Heart left ventricle (tissue), 16 donors: ENCODE data around the gene FRS2. TPM values are rescaled to one million over a fixed set of nuclear protein-coding genes. Genes with fewer than 3 reads are reported as not detected.
A peak's percentile ranks its signal among the peaks of the same experiment; 100 is the strongest.

Experiments used
- ATAC-seq, 4 donors: fragments of 200-7000 bp; cut with Tn5 transposase; one replicate each; pipeline ENCODE4 v1.9.1; 2020 to 2022; ENCODE audit warnings: moderate library complexity in 4 of 4, mild to moderate bottlenecking in 3 of 4, moderate number of reproducible peaks in 1 of 4
- DNase-seq, 5 donors: peaks; one replicate each; pipeline ENCODE4 v3.0.0-alpha.2; 2020
- H3K27ac ChIP-seq, 12 donors: fragments of 200-600 bp; sonication (generic) in 4 of 12; one replicate each; pipeline versions ENCODE4 v1.5.0 to v1.8.0; 2016 to 2022; ENCODE audit warnings: mild to moderate bottlenecking in 2 of 12
- H3K27me3 ChIP-seq, 9 donors: fragments of 200-600 bp; sonication (generic) in 2 of 9; one replicate each; pipeline versions ENCODE4 v1.5.1 to v1.8.0; 2016 to 2022; ENCODE audit warnings: mild to moderate bottlenecking in 3 of 9
- H3K36me3 ChIP-seq, 9 donors: fragments of 200-600 bp; sonication (generic) in 2 of 9; one replicate each; pipeline versions ENCODE4 v1.5.0 to v1.8.0; 2018 to 2022; ENCODE audit warnings: mild to moderate bottlenecking in 2 of 9
- H3K4me1 ChIP-seq, 12 donors: fragments of 200-600 bp; sonication (generic) in 4 of 12; one replicate each; pipeline versions ENCODE4 v1.5.0 to v1.8.0; 2016 to 2022; ENCODE audit warnings: mild to moderate bottlenecking in 3 of 12
- H3K4me3 ChIP-seq, 12 donors: fragments of 200-600 bp; sonication (generic) in 4 of 12; one replicate each; pipeline versions ENCODE4 v1.5.0 to v1.8.0; 2017 to 2022; ENCODE audit warnings: mild to moderate bottlenecking in 9 of 12, moderate library complexity in 4 of 12
- H3K9me3 ChIP-seq, 12 donors: fragments of 200-600 bp; sonication (generic) in 4 of 12; one replicate each; pipeline versions ENCODE4 v1.5.0 to v1.8.0; 2016 to 2022; ENCODE audit warnings: mild to moderate bottlenecking in 1 of 12
- POLR2A ChIP-seq, 2 donors: fragments of 450-650 bp; IDR thresholded peaks; one replicate each; pipeline ENCODE4 v1.6.1; 2017; ENCODE audit warnings: antibody characterized with exemption in 2 of 2, mild to moderate bottlenecking in 2 of 2, moderate library complexity in 2 of 2
- WGBS, 4 donors: extraction: QIAGEN DNeasy Blood & Tissue Kit in 2 of 4; methylation state at CpG; one replicate each; pipeline versions ENCODE4 v1.1.5 to v1.1.7; 2013 to 2018; 5-methylcytosine and 5-hydroxymethylcytosine counted together
- intact Hi-C, 10 donors: fragments of 100-400 bp; cut with DNase I; formaldehyde crosslinking; loops; one replicate each; pipeline versions ENCODE4 v1.11.1 to v1.14.2; 2022
- polyA plus RNA-seq, 2 donors: library from polyadenylated mRNA; stranded (reverse); fragments of 200-250 nt; gene quantifications; one replicate each; pipeline ENCODE4 v1.2.3, GENCODE V29; 2013
- total RNA-seq, 9 donors: library from RNA; depleted of rRNA in 2 of 9; stranded (reverse); fragments of >200 nt in 2 of 9; fragmentation: NEBNext Ultra II Directional in 3 of 9; extraction: Animal tissue kit (Norgen Biotek cat#: 25700) in 3 of 9; gene quantifications; one replicate each; pipeline versions ENCODE4 v1.1.0 to v1.2.4, GENCODE V29; 2016 to 2023
- TF ChIP-seq, protein P1 (sequence below), 12 donors: fragments of 200-600 bp; sonication (generic) in 4 of 12; IDR thresholded peaks; one replicate each; pipeline versions ENCODE4 v1.5.0 to v1.8.0; 2018 to 2022; ENCODE audit warnings: antibody characterized with exemption in 12 of 12, mild to moderate bottlenecking in 5 of 12
- donor health status: ischemic (EF 13 %, LVEDD 7.1; RV severe dilation, severe dysfunction).
- donor health status: healthy with polysubstance abuse.
- donor health status: DM: no; HTN: yes; CAD: no.
- donor health status: DM: no; HTN: no; CAD: no.
- donor health status: ischemic (EF 25% LVEDD 6.9; RV normal size, moderate dysfunction).
- donor health status: ischemic (EF 25% LVEDD 5.7; RV mildly dilated, moderate dysfunction).
- donor health status: healthy.
- donor health status: DM: yes; HTN: yes; CAD: no.
- donor health status: ischemic (EF 35%, LVEDD 5.7; RV mildly dilated, moderate dysfunction).
- donor health status: nonischemic (EF 11% LVEDD 7.7; RV severe dilation, severe dysfunction).
- donor health status: DM: yes; HTN: yes; CAD: no.
- donor health status: PGD.
- donor health status: ischemic (EF 29% LVEDD 5.4; RV normal size, mild dysfunction).
- donor health status: nonischemic (EF 23%, LVEDD 6.1; RV moderate dilation, normal function).

Gene FRS2
- total and polyA plus RNA-seq, 11 donors = 2.6 to 33.9 (median 20.3) TPM

DNA sequence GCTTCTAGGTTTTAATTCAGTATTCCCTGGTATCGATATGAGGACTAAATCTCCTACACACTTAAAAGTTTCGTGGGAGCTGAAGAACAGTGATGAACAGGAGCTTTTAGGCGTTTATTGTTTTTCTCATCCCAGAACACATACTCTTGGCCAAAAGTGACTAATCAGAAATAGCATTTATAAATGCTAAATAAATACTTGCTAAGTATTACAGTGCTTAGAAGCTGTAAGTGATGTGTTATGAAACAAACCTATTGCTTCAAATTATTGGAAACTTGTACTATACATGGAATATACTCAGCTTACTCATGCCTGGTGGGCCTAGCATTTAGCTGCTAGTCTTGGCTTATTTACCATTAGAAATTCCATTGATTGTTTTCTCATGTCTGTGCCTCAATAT is 24.9 kb downstream of the FRS2 start:
- no peaks in the 10 kb centered on the region for H3K9me3 ChIP-seq
- H3K36me3 ChIP-seq = peaks cover 0 to 4% (median 0%) of the 10 kb centered on the region in 9 donors
- no peaks in the 10 kb centered on the region for H3K27me3 ChIP-seq
- 63 to 81% (median 64%) methylated on average over 3 of the region's 3 CpGs for WGBS, 4 donors
- H3K27ac ChIP-seq = no peak overlapping the region
- ATAC-seq = no peak
- DNase-seq = no peak
- peaks cover 0 to 37% (median 10%) of the 10 kb centered on the region in 12 donors for H3K4me1 ChIP-seq
- intact Hi-C loops = no loop called here
- no peak overlapping the region for H3K4me3 ChIP-seq
- no peak for TF ChIP-seq POLR2A (IDR thresholded peaks at IDR 0.05)
- TF ChIP-seq, protein P1, sequence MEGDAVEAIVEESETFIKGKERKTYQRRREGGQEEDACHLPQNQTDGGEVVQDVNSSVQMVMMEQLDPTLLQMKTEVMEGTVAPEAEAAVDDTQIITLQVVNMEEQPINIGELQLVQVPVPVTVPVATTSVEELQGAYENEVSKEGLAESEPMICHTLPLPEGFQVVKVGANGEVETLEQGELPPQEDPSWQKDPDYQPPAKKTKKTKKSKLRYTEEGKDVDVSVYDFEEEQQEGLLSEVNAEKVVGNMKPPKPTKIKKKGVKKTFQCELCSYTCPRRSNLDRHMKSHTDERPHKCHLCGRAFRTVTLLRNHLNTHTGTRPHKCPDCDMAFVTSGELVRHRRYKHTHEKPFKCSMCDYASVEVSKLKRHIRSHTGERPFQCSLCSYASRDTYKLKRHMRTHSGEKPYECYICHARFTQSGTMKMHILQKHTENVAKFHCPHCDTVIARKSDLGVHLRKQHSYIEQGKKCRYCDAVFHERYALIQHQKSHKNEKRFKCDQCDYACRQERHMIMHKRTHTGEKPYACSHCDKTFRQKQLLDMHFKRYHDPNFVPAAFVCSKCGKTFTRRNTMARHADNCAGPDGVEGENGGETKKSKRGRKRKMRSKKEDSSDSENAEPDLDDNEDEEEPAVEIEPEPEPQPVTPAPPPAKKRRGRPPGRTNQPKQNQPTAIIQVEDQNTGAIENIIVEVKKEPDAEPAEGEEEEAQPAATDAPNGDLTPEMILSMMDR (IDR thresholded peaks at IDR 0.05) = no peak

DNA sequence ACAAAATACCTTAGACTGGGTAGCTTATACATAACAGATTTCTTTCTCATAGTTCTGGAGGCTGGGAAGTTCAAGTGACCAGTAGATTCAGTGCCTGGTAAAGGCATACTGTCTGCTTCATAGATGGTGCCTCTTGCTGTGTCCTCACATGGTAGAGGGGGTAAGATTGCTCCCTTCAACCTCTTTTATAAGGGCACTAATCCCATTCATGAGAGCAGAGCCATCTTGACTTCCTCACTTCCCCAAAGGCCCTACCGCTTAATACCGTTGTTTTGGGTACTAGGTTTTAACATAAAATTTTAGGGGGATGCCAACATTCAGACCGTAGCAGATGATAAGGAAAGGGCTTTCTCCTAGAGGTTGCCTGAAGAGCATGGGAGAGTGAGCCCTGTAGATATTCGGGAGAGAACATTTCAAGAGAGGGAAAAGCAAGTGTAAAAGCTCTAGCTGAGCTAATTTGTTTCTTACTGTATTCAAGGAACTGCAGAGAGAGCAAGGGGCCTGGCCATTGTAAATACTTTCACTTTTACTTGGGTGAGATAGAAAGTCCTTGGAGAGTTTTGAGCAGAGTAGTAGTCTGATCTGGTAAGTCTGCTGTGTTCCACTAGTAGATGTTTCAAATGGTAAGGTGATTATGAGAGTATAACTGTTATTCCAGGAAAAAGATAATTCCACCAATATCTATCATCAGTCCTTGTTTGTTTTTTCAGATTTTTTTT is 27.3 kb downstream of the FRS2 start:
- peak in 3 of 4 donors; percentile 41 to 67 (median 41) for ATAC-seq
- H3K27ac ChIP-seq = peak overlapping the region in 1 of 12 donors; percentile 72
- H3K9me3 ChIP-seq = no peaks in the 10 kb centered on the region
- H3K4me3 ChIP-seq = peak overlapping the region in 1 of 12 donors; percentile 10
- intact Hi-C loops = no loop called here
- DNase-seq = no peak
- H3K36me3 ChIP-seq = no peaks in the 10 kb centered on the region
- 56 to 67% (median 65%) methylated on average over 4 of the region's 4 CpGs for WGBS, 4 donors
- peaks cover 0 to 47% (median 19%) of the 10 kb centered on the region in 12 donors for H3K4me1 ChIP-seq
- no peaks in the 10 kb centered on the region for H3K27me3 ChIP-seq
- no peak for TF ChIP-seq POLR2A (IDR thresholded peaks at IDR 0.05)
- TF ChIP-seq, protein P1 (IDR thresholded peaks at IDR 0.05) = no peak

DNA sequence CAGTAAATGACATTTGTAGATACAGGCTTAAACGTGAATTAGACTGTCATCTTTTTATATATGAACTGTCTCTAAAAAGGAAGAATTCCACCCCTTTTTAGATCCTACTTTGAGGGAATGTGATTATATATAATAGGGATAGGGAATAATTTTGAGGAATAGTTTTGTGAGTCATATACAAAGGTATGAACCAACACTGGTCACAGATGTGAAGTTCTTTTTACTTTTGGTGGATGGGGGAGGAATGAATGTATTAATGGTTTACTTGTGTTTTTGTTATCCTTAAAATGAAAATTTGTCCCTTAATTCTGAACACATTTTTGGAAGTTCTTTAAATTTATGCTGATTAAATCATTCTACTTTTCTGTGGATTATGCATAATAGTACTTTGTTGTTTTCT is 30.4 kb downstream of the FRS2 start:
- ATAC-seq = no peak
- 58 to 78% (median 63%) methylated on average over 1 of the region's 1 CpG for WGBS, 4 donors
- no peak for DNase-seq
- H3K9me3 ChIP-seq = no peaks in the 10 kb centered on the region
- peaks cover 0 to 54% (median 25%) of the 10 kb centered on the region in 12 donors for H3K4me1 ChIP-seq
- no peak for TF ChIP-seq POLR2A (IDR thresholded peaks at IDR 0.05)
- TF ChIP-seq, protein P1 (IDR thresholded peaks at IDR 0.05) = no peak
- no peaks in the 10 kb centered on the region for H3K27me3 ChIP-seq
- intact Hi-C loops = no loop called here
- no peak overlapping the region for H3K27ac ChIP-seq
- no peak overlapping the region for H3K4me3 ChIP-seq
- H3K36me3 ChIP-seq = no peaks in the 10 kb centered on the region

DNA sequence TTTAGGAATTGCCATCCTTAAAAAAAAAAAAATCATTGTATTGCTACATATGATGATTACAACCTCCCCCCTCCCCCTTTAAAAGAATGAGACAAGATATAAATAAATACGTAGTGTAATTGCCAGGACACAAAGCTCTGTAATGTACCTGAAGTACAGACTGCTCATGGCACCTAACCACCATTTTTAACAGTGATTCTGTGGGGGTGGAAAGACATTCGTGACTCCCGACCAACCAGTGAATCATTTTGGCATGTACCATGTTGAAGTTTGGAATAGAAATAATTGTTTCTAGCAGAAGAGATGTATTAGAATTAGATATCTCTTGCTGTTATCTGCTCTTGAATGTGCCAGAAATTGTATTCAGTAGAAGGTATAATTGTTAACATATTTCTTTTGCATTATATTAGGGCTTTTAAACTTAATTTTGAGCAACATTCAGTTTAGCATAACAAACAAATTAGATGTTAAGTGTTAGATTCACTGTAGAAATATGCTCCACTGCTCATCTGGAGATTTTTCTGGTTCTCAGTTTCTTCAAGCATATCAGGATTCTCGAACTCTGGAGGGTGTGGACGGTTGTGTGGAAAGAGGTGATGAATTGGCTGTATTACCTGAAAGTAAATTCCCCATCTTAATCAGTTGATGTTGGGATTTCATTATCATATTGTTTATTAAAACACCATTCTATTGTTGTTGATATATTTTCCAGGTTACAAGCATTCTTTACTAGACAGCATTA is 31.1 kb downstream of the FRS2 start:
- Histone ChIP-seq H3K9me3 (no peaks in the 10 kb centered on the region), H3K27ac (no peak overlapping the region), H3K36me3 (no peaks in the 10 kb centered on the region), H3K4me1 (peaks cover 0 to 61% (median 31%) of the 10 kb centered on the region in 12 donors), H3K4me3 (no peak overlapping the region), H3K27me3 (no peaks in the 10 kb centered on the region)
- ATAC-seq (peak in 1 of 4 donors; percentile 42), DNase-seq (no peak)
- intact Hi-C loops = no loop called here
- no peak for TF ChIP-seq POLR2A (IDR thresholded peaks at IDR 0.05)
- TF ChIP-seq, protein P1 (IDR thresholded peaks at IDR 0.05) = no peak
- WGBS, 4 donors = 60 to 63% (median 62%) methylated on average over 5 of the region's 5 CpGs
